GM15510 (cell line): ENCODE measurements around the gene ZNF775.
A peak's percentile ranks its signal among the peaks of the same experiment; 100 is the strongest.

Experiments
- POLR2A ChIP-seq: IDR thresholded peaks from 3 replicates; pipeline ENCODE4 v1.6.1; 2011; ENCODE audit warnings: borderline replicate concordance; ENCODE audit not compliant: insufficient read length; ENCODE audit errors: extremely low read depth

Gene ZNF775

GRCh38 chr7:150378853-150379440 is at the start of gene ZNF775:
Gene ZNF775 (plus strand): TSS chr7:150379330. CDS start chr7:150388471, 9,141 bp downstream.
- TF ChIP-seq POLR2A = peak; percentile 96

DNA sequence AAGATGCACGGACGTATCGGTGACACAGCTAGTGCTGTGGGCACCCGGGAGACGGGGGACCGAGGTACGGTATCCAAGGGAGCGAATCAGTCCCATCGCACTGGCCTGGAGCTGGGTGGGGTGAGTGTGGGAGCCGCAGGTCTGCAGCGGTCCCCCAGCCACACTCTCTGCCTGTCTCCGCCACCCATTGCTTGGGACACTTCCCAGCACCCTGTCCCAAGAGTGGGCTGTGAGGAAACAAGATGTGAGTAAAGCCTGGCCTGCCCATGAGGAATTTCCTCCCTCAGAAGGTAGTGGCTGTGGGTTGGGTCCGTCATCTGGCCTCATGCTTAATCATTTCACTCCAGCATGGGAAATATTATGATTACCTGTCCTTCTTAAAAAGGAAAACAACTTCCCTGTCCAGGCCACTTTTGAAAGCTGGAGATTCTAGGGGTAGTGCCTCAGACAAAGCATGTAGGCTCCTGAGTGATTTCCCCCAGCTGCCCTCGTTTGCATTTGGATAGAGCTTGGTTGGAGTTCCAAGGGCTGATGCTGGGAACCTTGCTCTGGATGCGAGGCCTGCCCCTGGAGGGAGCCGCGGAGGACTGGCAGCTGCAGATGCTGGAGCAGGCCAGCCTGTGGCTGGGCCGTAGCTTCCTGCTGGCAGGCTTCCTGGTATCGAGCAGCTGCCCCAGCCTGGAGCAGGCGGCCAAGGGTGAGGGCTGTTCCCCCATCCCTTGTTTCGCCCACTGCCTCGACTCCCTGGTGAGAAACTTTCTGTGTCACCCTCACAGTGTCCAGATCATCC is 49.6 kb upstream of the ZNF775 start:
- TF ChIP-seq POLR2A = no peak

GRCh38 chr7:150330211-150330885 is 48.8 kb upstream of the ZNF775 start:
- no peak for TF ChIP-seq POLR2A

DNA sequence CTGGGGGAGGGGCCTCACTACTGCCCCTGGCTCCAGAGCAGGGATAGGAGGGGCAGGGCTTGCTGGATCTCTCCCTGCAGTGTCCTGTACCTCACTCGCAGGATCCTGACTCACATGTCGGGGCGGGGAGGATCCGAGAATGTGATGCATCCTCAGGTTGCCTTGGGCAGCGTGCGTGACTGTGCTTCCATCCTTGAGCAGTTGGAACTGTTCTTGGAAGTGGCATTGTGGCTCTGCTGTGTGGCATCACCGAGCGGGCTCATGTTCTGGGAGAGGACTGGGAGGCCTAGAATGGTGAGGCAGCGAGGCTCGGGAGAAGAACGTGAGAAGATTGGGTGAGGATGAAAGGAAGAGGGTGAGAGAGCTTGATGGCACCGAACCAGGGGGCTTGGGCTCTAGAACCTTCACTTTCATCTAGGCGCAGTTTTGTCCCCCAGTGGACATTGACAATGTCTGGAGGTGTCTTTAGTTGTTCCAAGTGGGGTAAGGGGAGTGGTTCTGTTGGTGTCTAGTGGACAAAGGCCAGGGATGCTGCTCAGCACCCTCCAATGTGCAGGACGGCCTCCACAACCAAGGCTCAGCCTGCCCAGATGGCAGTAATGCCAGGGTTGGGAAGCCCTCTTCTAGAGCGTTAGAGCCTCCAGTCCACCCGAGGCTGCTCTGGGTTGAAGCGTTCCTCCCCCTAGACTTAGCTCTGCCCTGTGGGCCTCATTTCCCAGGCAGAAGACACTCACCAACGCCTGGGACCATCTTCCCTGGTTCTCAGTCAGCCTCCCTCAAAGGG is 46.1 kb upstream of the ZNF775 start:
- no peak for TF ChIP-seq POLR2A

DNA sequence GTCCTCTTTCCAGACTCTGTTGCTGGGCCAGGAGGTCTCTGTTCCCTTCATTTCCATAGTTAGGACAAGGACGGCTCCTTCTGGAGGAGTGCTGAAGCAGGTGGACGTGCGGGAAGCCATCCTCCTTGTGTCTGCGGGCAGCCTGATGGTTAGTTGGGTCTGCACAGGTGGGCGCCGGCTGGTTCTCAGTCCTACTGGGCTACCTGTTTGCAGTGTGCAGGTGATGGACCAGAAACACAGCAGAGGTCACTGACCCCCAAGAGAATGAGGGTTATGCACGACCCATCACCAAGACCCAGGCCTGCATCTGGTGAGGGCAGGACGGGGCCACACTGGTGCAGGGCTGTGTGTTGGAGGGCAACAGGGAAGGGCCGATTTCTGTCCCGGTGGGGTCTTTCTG is 45.5 kb upstream of the ZNF775 start:
- no peak for TF ChIP-seq POLR2A

GRCh38 chr7:150334108-150334507 is 45.0 kb upstream of the ZNF775 start:
- TF ChIP-seq POLR2A = no peak

DNA sequence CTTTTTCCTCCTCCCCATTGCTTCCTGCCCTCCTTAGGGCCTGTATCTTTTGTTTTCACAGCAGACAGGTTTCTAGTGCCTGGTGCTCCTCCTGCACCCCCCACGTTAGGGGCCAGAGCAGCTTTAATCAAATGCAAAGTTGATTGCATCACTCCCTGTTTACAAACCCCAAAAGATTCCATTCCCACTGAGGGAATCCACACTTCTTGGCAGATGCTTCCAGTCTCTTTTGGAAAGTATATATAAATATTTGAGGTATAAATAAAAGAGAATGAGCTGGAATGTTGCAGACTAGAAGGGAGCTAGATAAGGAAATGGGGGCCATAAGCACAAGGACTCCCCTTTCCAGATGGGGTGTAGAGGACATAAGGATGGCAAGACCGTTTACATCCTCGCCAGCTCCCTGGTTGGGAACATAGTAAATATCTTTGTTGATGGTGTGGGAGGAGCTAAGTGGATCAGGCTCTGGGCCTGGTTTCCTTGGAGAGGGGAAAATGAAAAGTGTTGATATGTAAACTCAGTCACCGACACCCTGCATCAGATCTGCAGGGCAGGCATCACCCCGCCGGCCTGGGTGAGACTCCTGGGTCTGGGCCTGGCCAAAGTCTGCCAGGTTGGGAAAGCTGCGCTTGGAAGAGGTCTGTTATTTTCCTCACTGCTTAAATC is 43.9 kb upstream of the ZNF775 start:
- no peak for TF ChIP-seq POLR2A

DNA sequence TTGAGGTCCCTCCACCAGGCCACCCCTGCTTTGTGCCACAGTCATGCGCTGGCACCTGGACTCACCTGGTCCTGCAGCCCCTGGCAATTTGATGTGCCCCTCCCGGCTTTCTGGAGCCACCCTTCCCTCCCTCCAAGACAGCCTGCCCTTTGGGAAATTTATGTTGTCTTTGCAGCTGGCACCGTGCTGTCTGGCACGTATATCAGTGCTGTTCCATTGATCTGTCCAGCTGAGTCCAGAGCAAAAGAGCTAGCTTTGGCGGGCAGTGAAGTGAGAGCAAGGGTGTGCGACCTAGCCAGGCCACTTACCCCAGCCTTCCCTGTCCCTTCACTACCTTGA is 43.4 kb upstream of the ZNF775 start:
- TF ChIP-seq POLR2A = no peak

GRCh38 chr7:150336746-150337145 is 42.4 kb upstream of the ZNF775 start:
- TF ChIP-seq POLR2A = no peak

GRCh38 chr7:150337179-150337578 is 42.0 kb upstream of the ZNF775 start:
- TF ChIP-seq POLR2A = no peak

DNA sequence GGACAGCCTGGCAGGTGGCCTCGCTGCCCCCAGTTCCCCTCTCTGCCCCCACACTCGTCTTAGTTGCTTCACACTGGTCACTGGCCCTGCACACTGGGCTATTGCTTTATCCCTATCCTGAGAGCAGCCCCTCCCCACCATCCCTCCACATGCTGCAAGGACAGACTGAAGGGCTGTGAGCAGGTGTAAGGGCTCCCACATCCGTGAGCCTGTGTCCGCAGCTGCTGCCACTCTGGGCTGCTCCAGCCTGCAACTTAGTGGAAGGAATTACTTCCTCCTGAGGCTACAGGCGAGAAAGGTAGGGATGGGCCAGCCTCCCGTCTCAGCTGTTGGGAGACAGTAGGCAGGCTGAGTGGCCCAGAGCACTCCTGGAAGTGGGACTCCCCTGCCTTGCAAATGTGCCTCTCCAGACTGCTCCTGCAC is 41.5 kb upstream of the ZNF775 start:
- TF ChIP-seq POLR2A = no peak

DNA sequence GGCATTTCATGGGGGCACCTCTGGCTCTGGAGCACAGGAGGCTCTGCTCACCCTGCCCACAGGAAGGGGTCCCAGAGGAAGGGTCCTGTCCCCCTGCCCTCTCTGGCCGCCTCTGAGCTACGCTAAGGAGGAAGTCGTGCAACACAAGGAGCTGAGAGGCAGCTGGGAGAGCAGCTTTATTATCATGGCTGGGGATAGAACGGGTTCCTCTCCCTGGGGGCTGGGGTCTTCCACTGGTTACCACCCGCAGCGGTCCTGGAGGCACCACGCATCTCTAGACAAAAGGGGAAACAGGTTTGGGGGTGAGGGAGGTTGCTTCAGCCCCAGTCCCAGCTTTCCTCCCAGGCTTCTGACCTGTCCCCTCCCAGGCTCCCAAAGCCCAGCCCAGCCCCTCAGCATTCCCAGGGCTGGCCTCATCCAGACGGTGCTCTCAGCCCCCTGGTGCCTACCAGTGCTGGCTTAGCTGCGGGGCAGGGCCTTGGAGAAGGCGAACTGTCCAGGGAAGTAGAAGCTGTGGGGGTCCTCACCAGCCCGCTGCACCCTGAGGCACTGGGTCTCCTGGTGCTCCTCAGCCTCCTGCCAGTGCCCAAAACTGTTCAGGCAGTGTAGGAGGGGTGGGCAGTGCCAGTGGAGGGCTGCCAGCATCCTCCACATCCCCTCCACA is 40.8 kb upstream of the ZNF775 start:
- no peak for TF ChIP-seq POLR2A

DNA sequence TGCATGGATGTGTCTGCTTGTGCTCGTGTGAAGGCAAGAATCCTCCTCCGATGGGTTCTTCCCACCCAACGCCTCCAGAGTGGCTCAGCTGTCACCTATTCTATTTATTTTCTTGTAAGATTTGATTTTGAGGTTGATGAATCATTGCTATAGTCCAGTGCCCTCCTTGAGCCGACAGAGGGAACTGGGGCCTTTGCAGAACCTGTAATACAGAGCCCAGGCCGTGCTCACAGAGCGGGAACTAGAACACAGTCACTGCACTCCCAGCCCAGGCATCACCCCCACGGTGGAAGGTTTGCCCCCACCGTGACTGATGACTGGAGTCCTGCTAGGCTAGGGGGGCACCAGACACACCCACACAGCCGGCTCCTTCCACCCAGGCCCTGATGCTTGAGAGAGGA is 39.7 kb upstream of the ZNF775 start:
- no peak for TF ChIP-seq POLR2A
